ENCODE results near the gene PTCHD1.

DNA sequence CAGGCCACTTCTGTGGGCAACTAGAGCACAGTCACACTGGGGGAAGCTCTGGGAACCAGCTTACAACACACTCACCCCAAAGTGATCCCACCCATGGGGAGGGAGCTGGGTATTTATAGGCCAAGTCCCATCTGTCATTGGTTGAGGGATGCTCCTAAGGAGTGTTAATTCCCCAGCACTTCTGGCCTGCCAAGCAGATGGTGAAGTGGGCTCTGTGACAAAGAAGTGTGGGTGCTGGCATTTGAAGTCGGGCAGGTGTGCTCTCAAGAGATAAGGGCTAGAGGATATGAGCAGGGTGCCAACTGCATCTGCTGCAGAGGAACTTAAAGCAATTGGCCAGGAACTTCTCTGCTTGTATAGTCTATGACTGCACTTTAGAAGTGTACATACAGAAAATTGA lies 30.9 kb downstream of the PTCHD1 start:
- TF ChIP-seq, protein P1, sequence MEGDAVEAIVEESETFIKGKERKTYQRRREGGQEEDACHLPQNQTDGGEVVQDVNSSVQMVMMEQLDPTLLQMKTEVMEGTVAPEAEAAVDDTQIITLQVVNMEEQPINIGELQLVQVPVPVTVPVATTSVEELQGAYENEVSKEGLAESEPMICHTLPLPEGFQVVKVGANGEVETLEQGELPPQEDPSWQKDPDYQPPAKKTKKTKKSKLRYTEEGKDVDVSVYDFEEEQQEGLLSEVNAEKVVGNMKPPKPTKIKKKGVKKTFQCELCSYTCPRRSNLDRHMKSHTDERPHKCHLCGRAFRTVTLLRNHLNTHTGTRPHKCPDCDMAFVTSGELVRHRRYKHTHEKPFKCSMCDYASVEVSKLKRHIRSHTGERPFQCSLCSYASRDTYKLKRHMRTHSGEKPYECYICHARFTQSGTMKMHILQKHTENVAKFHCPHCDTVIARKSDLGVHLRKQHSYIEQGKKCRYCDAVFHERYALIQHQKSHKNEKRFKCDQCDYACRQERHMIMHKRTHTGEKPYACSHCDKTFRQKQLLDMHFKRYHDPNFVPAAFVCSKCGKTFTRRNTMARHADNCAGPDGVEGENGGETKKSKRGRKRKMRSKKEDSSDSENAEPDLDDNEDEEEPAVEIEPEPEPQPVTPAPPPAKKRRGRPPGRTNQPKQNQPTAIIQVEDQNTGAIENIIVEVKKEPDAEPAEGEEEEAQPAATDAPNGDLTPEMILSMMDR (conservative IDR thresholded peaks at IDR 0.05 in 1 of 2, IDR thresholded peaks at IDR 0.05 in 1 of 2; ENCODE audit: low read depth in 1 of 2, low read length in 2 of 2), result no peak
- TF ChIP-seq EZH2 (IDR thresholded peaks at IDR 0.05; ENCODE audit: low read length, missing control alignments), result no peak
